ENCODE measurements around the gene PPP1R1A. TPM values are rescaled to one million over a fixed set of nuclear protein-coding genes. Genes with fewer than 3 reads are reported as not detected.

Gene PPP1R1A
- total RNA-seq, 1 donor = 0.36 TPM

DNA sequence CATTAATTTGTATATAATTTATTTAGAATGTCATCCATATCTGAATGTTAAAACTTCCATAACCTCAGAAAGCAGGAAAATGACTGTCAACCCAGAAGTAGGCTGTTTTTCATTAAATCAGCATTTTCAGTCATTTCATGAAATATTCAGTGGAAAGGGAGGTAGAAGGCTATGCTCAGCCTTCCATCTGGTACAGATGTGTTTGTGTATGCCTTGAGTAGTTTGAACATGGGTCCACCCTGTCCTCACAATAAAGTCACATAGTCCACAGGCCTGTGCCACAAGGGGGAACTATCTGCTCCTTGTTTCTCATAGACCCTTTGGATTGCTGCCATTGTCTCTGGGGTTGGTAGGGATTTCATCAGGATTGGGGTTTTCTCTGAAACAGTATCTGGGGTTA lies 37.1 kb upstream of the PPP1R1A start:
- DNase-seq (ENCODE audit: insufficient read length, low spot score, missing footprints) = no peak
- Histone ChIP-seq H4K20me1 (ENCODE audit: insufficient read depth, low read length) (no peaks in the 10 kb centered on the region), H3K27me3 (ENCODE audit: insufficient read depth, low read length) (peaks cover 5% of the 10 kb centered on the region), H3K27ac (ENCODE audit: low read depth, low read length) (no peak overlapping the region), H3K4me2 (ENCODE audit: insufficient read depth, low read length) (no peak overlapping the region), H3K4me1 (ENCODE audit: insufficient read depth, low read length) (no peaks in the 10 kb centered on the region), H3K9me3 (ENCODE audit: low read depth, low read length) (no peaks in the 10 kb centered on the region), H3K36me3 (ENCODE audit: insufficient read depth, low read length) (no peaks in the 10 kb centered on the region), H2AFZ (ENCODE audit: low read length) (no peak overlapping the region), H3K4me3 (ENCODE audit: insufficient read depth, low read length) (no peak overlapping the region), H3K79me2 (ENCODE audit: insufficient read depth, low read length) (no peaks in the 10 kb centered on the region)
- TF ChIP-seq, protein P1, sequence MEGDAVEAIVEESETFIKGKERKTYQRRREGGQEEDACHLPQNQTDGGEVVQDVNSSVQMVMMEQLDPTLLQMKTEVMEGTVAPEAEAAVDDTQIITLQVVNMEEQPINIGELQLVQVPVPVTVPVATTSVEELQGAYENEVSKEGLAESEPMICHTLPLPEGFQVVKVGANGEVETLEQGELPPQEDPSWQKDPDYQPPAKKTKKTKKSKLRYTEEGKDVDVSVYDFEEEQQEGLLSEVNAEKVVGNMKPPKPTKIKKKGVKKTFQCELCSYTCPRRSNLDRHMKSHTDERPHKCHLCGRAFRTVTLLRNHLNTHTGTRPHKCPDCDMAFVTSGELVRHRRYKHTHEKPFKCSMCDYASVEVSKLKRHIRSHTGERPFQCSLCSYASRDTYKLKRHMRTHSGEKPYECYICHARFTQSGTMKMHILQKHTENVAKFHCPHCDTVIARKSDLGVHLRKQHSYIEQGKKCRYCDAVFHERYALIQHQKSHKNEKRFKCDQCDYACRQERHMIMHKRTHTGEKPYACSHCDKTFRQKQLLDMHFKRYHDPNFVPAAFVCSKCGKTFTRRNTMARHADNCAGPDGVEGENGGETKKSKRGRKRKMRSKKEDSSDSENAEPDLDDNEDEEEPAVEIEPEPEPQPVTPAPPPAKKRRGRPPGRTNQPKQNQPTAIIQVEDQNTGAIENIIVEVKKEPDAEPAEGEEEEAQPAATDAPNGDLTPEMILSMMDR (IDR thresholded peaks at IDR 0.05; ENCODE audit: extremely low read depth, low read depth, low read length) = no peak

DNA sequence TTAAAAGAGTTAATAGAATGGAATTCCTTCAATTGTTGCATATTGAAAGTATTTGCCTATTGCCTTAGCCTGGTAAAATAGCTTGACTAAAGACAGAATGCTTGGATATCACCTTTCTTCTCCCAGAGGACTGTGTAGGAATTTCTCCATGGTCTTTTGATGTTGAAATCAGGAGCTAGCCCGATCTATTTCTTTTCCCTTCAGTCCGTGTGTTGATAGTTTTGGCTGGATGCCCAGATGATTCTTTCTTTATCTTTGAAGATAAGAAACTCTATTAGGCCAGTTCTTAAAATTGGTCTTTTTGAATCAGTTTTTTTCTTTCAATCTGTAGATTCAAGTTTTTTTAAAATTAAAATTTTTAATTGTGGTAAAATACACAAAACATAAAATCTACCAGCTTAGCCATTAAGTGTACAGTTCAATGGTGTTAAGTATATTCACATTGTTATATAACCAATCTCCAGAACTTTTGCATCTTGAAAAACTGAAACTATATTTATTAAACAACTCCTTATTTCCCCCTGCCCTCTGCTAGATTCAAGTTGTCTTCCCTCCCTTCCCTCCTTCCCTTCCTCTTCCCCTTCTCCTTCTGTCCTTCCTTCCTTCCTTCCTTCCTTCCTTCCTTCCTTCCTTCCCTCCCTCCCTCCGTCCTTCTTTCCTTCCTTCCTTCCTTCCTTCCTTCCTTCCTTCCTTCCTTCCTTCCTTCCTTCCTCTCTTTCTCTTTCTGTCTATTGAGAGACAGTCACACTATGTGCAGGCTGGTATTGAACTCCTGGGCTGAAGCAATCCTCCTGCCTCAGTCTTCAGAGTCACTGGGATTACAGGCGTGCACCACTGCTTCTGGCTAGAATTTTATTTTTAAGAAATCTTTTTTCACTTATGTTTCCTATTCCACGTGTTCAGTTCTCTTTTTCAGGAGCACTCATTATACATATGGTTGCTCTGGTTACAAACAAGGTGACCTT lies 36.1 kb upstream of the PPP1R1A start:
- Histone ChIP-seq H3K9me3 (ENCODE audit: low read depth, low read length) (no peaks in the 10 kb centered on the region), H4K20me1 (ENCODE audit: insufficient read depth, low read length) (no peaks in the 10 kb centered on the region), H2AFZ (ENCODE audit: low read length) (no peak overlapping the region), H3K36me3 (ENCODE audit: insufficient read depth, low read length) (no peaks in the 10 kb centered on the region), H3K79me2 (ENCODE audit: insufficient read depth, low read length) (no peaks in the 10 kb centered on the region), H3K27me3 (ENCODE audit: insufficient read depth, low read length) (peaks cover 5% of the 10 kb centered on the region), H3K27ac (ENCODE audit: low read depth, low read length) (no peak overlapping the region), H3K4me2 (ENCODE audit: insufficient read depth, low read length) (no peak overlapping the region), H3K4me1 (ENCODE audit: insufficient read depth, low read length) (no peaks in the 10 kb centered on the region), H3K4me3 (ENCODE audit: insufficient read depth, low read length) (no peak overlapping the region)
- DNase-seq (ENCODE audit: insufficient read length, low spot score, missing footprints) = no peak
- TF ChIP-seq, protein P1 (IDR thresholded peaks at IDR 0.05; ENCODE audit: extremely low read depth, low read depth, low read length) = no peak

DNA sequence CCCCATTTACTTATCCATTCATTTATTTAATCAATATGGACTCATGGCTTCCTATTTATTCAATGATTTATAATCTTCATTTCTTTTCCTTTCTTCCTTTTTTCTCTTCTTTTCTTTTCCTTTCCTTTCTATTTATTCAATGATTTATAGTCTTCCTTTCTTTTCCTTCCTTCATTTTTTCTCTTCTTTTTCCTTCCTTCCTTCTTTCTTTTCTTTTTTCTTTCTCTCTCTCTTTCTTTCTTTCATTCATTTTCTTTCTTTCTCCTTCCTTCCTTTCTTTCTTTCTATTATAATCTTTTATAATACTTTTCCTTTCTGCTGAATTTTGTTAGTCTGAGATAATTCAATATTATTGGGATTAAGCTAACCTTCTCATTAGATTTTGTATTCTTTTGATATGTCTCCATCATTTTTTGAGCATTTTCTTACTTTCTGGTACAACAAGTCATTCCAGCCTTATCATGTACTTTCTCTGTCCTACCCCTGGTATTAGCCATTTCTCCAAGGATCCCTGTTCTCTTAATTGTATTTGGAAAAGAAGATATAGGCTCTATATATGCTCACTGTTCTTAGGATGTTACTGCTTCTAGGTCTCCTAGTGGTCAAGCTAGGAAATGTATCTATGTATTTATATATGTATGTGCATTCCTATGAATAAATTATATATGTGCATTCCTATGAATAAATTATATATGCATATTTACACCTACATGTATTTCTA lies 34.2 kb upstream of the PPP1R1A start:
- no peak overlapping the region for H3K4me3 ChIP-seq (ENCODE audit: insufficient read depth, low read length)
- no peak overlapping the region for H3K4me2 ChIP-seq (ENCODE audit: insufficient read depth, low read length)
- peaks cover 7% of the 10 kb centered on the region for H3K27me3 ChIP-seq (ENCODE audit: insufficient read depth, low read length)
- no peaks in the 10 kb centered on the region for H3K36me3 ChIP-seq (ENCODE audit: insufficient read depth, low read length)
- H3K79me2 ChIP-seq (ENCODE audit: insufficient read depth, low read length) = no peaks in the 10 kb centered on the region
- H3K27ac ChIP-seq (ENCODE audit: low read depth, low read length) = no peak overlapping the region
- H2AFZ ChIP-seq (ENCODE audit: low read length) = no peak overlapping the region
- no peaks in the 10 kb centered on the region for H4K20me1 ChIP-seq (ENCODE audit: insufficient read depth, low read length)
- H3K4me1 ChIP-seq (ENCODE audit: insufficient read depth, low read length) = no peaks in the 10 kb centered on the region
- no peaks in the 10 kb centered on the region for H3K9me3 ChIP-seq (ENCODE audit: low read depth, low read length)
- no peak for DNase-seq (ENCODE audit: insufficient read length, low spot score, missing footprints)
- TF ChIP-seq, protein P1 (IDR thresholded peaks at IDR 0.05; ENCODE audit: extremely low read depth, low read depth, low read length) = peak; percentile 40
